Umbilical cord (tissue), 2 donors: ENCODE data around the gene FAM204A. TPM values are rescaled to one million over a fixed set of nuclear protein-coding genes. Genes with fewer than 3 reads are reported as not detected.

Experiments used
- DNase-seq: peaks from one replicate; pipeline ENCODE4 v3.0.0-alpha.2; 2015; ENCODE audit warnings: low spot score
- total RNA-seq: library from RNA; depleted of rRNA; stranded (reverse); fragments of >200 nt; gene quantifications from one replicate; pipeline ENCODE4 v1.2.3, GENCODE V29; 2014; ENCODE audit warnings: low replicate concordance; ENCODE audit not compliant: insufficient read depth

FAM204A gene
- total RNA-seq, 1 donor from 2014 or later, result 22.9 TPM

DNA sequence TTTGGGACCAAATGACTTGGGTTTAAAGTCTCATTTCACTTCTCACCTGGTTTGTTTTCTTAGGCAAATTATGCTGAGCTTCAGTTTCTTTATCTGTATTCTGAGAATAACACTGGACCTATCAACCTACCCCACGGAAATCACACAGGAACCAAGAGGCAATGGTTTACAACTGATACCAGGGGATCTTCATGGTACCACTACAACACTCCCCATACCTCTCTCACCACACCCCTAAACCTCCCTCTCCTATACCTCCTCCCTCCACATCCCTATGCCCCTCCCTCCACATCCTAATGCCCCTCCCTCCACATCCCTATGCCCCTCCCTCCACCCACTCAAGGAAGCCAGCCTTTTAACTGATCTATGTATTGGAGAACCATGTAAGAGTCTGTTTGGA is 9.9 kb downstream of the FAM204A start:
- no peak for DNase-seq

DNA sequence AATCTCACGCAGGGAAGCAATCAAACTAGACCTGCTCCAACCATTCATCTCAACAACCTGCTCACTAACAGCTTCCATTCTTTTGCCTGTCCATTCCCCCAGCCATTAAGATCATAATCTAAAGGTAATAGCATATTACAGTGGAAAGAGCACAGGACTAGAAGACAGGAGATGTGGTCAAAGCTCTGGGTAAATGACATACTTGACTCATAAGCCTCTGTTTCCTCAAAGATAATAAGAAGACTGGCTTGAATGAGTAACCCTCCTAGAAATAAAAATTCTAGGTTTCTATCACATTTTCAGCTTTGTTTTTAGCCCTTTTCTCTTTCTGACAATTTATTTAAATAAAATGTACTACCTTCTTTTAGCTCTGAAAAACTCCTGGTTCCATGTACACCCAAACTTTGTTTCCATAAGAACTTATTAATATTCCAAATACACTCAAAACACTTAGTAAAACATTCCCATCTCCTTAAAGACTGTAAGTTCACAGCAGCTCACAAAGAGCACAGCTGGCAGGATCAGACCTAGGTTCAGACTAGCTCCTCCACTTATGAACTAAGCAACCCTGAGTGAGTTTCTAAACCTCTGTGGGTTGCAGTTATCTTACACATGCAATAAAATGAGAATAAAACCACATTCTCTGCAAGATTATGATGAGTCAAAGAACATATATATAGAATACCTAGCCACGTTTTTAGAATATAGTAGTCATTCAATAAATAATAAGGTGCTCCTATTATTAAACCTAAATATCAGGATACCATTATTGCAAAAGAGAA is 11.6 kb downstream of the FAM204A start:
- no peak for DNase-seq

DNA sequence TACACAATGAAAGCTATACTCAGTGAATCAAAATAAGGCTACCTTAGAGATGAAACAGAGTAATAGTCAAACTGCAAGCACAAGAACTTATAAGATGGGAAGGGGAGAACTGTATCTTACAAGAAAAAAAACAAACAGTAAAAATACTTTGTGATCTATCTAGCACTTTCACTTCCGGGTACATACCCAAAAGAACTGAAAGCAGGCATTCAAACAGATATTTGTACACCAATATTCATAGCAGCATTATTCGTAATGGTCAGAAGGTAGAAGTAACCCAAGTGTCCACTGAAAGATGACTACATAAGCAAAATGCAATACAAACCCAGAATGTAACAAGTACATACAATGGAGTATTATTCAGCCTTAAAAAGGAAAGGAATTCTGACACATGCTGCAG is 18.0 kb downstream of the FAM204A start:
- DNase-seq, result no peak

DNA sequence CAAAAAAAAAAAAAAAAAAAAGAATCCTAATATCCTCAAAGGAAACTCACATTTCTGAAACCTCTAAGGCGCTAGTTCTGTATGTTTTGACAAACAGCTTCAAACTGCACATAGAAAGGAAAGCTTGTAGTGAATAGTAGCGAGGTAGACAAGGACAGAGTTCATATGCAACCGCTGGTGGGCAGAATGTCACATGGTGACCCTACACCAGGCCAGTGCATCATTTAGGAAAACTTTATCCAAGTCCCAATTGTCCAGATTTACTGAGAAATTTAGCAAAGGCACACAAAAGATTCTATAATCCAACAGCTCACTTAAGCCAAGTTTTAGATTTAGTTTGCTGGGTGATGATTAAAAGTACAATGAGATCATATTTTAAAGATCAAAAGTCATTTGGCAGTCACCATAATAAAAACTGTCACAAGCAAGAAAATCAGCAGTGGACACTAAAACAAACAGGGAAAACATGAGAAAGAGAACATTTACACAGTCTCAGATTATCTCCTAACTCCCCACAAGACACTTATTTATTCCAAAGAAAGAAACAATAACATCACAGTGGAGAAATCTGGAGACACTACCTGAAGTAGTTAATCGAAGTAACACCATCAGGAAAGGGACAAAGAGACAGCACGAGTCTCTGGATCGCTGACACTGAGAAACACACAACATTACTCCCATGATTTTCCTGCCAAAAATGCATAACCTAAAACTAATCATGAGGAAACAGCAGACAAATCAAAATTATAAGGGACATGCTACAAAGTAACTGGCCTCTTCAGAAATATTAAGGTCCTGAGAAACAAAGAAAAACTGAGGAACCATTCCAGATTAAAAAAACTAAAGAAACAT is 20.2 kb downstream of the FAM204A start:
- no peak for DNase-seq

DNA sequence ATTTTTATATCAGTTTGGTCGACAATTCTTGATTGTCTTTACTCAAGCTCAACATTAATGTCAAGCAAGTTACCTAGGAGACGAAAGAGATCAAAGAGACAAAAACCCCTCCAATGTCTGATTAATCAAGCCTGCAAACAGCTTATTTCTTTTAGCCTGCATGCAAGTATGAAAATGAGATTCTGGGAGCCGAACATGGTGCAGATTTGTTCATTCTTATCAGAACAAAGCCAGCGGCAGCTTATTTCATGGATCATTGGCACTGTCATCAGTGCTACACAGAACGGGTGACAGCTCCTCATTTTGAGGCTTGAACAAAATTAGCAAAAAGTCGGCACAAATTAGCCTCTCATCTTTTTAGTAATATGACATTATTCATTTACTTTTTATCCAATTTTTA is 26.5 kb downstream of the FAM204A start:
- no peak for DNase-seq

DNA sequence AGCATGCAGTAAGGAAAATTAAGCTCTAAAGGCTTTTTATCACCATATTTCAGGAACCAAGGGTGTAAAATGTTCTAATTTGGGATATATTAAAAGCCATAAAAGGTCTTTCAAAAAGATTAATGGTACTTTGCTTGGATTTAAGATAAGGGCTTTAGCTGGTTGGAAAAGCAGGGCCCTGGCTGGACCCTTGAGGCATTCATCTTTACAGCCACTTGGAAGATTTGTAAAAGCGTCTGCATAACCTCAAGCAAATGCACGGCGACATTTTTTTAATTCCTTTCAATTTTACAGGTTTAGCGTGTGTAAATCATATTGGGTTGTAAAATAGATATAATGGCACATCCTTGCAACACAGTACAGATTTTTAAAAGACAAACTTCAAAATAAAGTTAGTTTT is 27.2 kb downstream of the FAM204A start:
- peak; percentile 55 for DNase-seq

DNA sequence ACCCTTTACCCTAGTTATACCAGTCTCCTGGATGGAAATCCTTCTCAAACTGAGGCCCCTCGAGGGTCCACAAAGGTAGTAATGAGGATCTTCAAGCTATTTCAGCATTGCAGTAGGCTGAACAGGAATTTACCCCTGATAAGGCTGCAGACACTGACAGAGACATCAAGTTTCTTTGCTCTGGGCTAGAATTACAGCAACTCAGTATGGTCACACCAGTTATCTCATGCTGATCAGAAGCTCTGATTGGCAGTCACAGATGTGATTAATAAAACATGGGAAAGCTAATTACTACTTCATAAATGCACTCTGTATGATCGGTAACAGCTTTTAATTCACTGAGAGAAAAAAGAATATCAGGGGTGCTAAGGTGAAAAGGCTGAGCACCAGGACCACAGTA is 30.6 kb downstream of the FAM204A start:
- no peak for DNase-seq

DNA sequence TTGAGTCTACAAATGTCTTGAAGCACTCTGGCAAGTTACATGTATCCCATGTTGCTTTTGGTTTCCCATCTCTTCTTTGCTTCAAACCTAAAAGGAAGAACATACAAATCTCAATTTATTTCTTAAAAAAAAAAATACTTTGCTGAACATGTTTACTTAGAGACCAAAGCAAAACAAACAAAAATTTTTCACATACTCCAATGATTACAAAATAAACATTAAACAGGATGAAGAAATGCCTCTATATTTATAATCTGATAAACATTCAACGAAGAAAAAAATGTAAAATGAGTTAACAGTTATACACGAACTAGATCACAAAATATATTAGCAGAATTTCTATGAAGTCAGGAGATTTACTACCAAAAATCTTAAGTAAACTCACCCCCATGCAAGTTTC is 31.3 kb downstream of the FAM204A start:
- no peak for DNase-seq

DNA sequence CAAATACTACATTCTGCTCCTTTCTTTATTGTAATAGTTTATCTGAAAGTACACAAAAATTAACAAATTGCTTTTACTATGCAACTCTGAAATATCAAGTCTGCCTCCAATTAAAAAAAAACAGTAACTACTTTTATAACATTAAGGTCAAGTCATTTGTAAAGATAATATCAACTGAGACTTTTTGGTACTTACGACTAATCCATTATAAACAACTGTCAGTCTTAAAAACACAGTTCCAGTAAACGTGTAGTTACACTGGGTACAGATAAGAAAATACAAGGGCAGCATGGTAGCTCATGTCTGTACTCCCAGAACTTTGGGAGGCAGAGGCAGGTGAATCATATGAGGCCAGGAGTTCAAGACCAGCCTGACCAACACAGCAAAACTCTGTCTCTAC is 32.2 kb downstream of the FAM204A start:
- no peak for DNase-seq

DNA sequence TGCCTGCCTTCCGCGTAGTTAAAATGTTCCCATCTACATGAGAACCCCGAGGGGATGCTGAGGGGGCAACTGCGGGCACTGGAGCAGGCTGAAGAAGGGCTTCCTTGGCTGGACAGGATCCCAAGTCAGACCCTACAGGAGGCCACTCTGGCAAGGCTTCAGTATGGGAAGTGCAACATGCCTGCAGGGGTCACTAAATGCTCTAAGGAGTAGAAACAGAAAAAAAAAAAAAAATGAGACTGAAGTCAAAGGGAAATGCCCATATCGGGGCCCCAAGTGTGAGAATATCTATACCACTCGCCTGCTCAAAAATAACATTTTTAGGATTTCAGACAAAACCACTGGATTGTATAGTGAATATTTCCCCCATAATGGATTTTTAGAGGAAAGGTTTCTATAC is 33.5 kb downstream of the FAM204A start:
- no peak for DNase-seq

DNA sequence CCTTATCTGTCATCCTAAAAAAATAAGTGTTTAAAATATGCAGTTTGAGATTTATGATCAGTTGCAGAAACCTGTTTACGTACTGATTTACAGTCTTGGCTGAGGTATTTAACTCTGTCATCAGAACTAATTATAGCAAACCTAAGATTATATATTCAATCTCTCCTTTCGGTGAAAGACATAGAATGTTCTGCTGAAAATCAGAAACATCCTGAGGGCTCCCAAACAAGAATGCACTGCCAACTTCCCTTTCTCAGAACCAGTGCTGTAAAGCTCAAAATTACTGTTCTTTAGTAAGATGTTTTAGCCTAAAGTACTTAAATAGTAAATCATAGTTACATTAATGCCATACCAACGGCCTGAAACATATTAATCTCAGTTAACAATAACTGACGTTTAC is 34.3 kb downstream of the FAM204A start:
- DNase-seq, result peak; percentile 83

DNA sequence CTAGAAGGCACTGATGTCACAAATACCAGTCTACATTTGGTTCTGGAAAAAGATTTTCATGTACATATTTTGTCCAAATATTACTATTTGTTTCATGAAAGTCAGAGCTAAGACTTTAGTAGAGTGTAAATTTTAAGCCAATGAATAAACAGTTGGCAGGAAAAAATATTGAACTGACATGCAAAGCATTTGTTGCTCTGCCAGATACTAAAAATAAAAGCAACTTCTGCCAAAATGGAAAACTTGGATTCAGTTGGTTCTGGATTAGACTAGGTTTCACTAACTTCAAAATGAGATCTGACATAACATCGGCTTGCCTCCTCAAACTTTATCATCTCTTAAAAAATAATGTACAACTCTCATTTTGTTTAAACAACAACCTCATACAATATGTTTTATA is 34.9 kb downstream of the FAM204A start:
- peak; percentile 75 for DNase-seq

DNA sequence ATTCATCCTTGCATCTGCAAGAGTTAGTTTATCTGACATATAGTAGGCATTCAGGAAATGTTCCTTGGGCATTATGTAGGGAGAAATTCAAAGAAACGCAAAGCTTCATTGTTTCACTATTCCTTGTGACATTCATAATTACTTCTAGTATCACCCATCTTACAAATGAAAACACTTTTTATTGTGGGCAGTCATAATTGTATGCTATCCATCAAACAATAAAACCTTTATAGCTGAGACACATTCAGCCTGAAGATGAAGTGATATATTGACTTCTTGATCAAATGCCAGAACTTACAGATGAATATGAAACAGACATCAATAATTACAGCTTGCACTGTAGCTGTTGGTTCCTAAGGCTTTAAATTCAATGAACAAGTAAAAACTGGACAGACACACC is 36.4 kb downstream of the FAM204A start:
- DNase-seq, result peak; percentile 28

DNA sequence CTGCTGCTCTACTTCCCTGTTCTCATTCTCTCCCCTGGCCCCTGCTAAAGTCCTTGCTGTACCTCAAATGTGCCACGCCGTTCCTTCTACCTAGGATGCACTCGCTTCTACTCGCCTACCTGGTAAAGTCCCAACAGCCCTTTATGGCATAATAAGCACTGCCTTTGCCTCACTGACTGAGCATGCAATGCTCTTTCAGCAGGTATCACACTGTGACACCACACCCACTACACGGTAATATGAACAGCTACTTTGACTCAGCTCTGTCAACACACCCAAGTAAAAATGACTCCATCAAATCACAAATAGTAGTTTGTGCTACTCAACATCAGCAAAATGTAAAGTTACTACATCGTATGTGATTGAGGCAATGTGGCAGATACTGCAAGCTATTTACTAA is 37.6 kb downstream of the FAM204A start:
- no peak for DNase-seq

DNA sequence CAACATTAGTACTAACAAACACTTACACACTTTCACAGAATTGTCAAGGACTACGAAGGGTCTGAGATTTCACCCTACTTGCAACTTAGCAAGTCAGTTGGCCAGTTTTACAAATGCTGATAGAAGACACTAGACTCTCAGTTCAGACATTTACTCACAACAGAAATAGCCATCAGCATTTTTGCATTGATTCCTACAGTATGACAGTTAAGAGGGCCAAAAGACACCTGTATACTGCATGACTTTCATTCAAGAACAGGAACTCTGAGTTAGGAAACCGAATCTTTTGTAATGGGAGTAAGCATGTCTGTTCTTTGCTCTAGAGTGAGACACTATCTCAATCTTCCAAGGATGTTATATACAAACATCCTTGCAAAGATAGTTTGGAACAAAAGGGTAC is 40.9 kb downstream of the FAM204A start:
- no peak for DNase-seq

DNA sequence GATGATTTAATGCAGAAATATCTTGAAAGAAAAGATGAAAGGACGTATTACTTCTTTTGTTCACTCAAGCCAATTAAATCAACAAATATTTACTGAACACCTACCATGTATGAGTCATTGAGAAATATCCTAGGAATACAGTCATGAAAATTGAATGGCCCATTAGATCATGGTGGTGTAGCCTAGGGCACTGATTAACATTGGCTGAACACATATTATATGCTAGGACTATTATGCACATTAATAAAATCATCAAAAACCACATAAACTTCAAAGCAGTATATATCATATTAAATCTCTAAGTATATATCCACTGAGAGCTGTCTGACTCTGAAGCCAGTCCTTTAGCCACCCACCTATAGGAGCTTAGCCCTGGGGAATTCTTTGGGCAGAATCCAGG is 41.8 kb downstream of the FAM204A start:
- no peak for DNase-seq

DNA sequence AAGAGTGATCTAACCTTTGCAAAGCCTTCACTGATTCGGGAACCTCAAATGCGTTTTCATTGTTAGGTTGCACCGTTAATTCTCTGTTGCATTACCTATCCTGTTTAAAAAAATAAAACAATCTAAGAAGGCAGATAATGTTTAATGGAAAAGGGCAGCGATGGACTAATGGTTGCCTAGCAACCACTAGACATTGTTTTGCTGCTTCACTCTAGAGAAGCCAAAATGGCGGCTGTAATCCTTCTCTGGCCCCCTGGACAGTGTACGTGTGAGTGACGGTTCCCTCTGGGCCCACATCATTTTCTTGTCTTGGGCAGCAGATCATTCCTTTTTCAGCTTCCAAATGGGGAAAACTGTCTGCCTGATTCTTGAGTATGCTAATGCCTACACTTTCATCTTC is 43.3 kb downstream of the FAM204A start:
- DNase-seq, result no peak

DNA sequence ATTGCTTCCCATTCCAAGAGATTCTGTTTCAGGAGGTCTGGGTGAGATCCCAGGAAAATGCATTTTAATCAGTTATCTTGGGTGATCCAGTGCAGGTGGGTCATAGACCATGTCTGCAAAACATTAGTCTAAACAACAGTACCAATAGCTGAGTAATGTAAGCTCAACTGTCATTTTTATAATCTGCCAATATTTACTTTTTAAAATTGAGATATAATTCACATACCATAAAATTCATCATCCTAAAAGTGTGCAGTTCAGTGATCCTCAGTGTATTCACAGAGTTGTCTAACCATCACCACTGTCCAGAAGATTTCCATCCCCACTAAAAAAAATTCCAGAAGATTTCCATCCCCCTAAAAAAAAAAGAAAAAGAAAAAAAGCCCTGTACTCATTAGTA is 51.0 kb downstream of the FAM204A start:
- no peak for DNase-seq

DNA sequence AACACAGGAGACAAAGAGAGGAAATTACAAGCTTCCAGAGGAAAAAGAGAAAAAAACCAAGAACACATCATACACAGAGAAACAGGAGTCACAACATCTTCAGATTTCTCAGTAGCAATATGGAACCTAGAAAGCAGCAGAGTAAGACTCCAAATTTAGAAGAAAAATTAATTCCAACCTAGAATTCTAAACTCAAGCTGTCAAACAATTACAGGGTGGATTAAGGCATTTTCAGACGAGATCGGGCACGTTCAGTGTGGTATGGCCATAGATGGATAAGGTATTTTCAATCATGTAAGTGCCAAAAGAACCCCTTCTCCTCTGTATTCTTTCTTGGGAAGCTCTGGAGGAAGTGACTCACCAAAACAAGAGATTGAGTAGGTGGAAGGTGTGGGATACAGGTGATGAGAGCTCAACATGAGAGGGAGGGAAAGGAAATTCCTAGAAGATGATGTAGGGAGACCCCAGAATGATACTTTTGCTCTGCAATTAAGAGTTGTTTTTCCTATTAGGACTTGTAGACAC is 51.6 kb downstream of the FAM204A start:
- DNase-seq, result no peak

DNA sequence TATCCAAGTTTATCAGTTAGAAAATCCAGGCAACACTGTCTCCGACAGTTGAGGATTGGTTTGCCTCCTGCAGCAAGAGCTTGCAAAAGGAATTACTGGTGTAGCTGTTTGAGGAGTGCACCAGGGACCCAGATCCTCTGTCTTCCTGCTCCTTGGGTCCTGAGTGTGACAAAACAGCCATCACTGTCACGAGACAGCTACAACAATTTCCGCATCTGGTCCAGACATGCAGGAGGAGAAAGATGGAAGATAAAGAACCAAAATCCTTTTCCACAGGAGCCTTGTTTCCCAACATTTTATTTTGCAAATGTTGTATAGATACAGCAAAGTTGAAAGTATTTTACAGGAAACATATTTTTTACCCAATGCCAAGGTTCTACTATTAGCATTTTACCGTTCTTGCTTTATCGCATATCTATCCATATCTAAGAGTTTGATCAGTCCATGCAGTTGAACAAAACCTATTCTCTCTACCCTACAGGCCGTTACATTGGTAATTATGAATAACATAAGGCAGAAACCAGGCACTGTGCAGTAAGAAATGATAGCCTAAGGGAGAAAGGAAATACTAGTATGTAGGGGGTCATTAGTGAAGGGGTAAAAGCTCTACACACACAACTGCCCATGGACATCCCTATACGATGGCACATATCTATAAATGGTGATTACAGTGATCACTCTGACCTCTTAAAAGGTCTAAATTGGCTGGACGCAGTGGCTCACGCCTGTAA is 54.9 kb downstream of the FAM204A start:
- no peak for DNase-seq

DNA sequence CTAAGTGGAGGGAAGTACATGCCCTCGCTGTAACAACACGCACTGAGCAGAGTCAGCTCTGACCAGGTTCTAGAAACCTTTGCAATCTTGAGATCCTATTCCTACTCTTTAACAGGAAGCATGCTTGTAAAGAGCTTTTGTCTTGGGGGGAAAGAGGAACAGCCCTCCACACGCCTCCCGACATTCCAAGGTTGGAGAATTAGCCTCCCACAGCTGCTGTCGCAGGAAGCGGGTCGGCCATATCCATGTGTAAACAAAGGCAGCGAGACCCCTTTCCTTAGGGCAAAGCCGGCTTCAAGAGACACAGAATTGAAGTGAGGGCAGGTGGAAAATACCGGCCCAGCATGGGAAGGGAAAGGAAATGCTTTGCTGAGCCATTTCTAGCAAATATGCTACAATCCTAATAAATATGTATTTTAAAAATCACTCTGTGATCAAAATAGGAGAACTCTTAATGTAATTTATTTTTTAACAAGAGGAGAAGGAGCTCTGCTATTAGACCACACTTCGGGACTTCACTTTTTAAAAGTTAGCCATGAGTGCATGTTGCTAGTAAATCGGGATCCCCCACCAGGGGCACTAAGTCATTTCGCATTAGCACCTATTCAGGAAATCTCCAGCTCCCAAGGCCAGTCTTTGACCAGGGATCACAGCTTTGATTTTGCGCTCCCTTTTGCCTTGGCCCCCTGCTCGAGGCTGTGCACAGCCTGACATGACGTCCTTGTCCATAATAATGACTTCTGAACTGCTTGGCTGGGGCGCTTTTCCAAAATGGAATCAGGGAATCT is 55.9 kb downstream of the FAM204A start:
- DNase-seq, result no peak
